Measurements from ENCODE around the gene PGF.
"Not testable (repeated sequence)": the region's sequence is repeated elsewhere in the genome, so short reads cannot be mapped to it uniquely, and the experiment has no call there.

Gene PGF

GRCh38 chr14:74938531-74939495 is 16.6 kb downstream of the PGF start:
- DNase-seq = no peak

- DNase-seq = no peak
Measured at GRCh38 chr14:74937171-74937570, 18.2 kb downstream of the PGF start.

GRCh38 chr14:74936731-74937130 is 18.7 kb downstream of the PGF start:
- DNase-seq = no peak

GRCh38 chr14:74936151-74936550 is 19.2 kb downstream of the PGF start:
- DNase-seq = no peak

GRCh38 chr14:74935360-74935680 is 20.1 kb downstream of the PGF start:
- no peak for DNase-seq

GRCh38 chr14:74934476-74935359 is 20.7 kb downstream of the PGF start:
- no peak for DNase-seq

- no peak for DNase-seq
Measured at GRCh38 chr14:74934041-74934440, 21.4 kb downstream of the PGF start.

- not testable (repeated sequence) for DNase-seq
Measured at GRCh38 chr14:74932936-74933335, 22.5 kb downstream of the PGF start.

GRCh38 chr14:74932401-74932901 is 22.9 kb downstream of the PGF start:
- no peak for DNase-seq

GRCh38 chr14:74931744-74932143 is 23.7 kb downstream of the PGF start:
- DNase-seq = not testable (repeated sequence)

GRCh38 chr14:74929242-74929641 is 26.2 kb downstream of the PGF start:
- DNase-seq = no peak

- no peak for DNase-seq
Measured at GRCh38 chr14:74927225-74927624, 28.2 kb downstream of the PGF start.

- DNase-seq = no peak
Measured at GRCh38 chr14:74924061-74924460, 31.3 kb downstream of the PGF start.

GRCh38 chr14:74922752-74923401 is 32.5 kb downstream of the PGF start, which contains the start of gene RPS6KL1:
RPS6KL1 (minus strand) TSS chr14:74923260; CDS start chr14:74921541, 1,719 bp downstream.
- DNase-seq = no peak

GRCh38 chr14:74921987-74922751 is 33.2 kb downstream of the PGF start:
- DNase-seq = no peak

- no peak for DNase-seq
Measured at GRCh38 chr14:74921053-74921620, 34.3 kb downstream of the PGF start.

GRCh38 chr14:74920281-74920680 is 35.1 kb downstream of the PGF start:
- no peak for DNase-seq

GRCh38 chr14:74919421-74920165 is 35.8 kb downstream of the PGF start:
- DNase-seq = no peak

- no peak for DNase-seq
Measured at GRCh38 chr14:74918380-74918779, 37.0 kb downstream of the PGF start.

GRCh38 chr14:74917646-74918081 is 37.7 kb downstream of the PGF start:
- no peak for DNase-seq

GRCh38 chr14:74917178-74917543 is 38.2 kb downstream of the PGF start:
- DNase-seq = no peak
